Measurements from ENCODE around the gene ELOF1. TPM values are rescaled to one million over a fixed set of nuclear protein-coding genes. Genes with fewer than 3 reads are reported as not detected.
"Not testable (repeated sequence)": the region's sequence is repeated elsewhere in the genome, so short reads cannot be mapped to it uniquely, and the experiment has no call there.

ELOF1 gene
- polyA plus RNA-seq, 3 donors, result 48.5 to 95.5 (median 77.5) TPM

DNA sequence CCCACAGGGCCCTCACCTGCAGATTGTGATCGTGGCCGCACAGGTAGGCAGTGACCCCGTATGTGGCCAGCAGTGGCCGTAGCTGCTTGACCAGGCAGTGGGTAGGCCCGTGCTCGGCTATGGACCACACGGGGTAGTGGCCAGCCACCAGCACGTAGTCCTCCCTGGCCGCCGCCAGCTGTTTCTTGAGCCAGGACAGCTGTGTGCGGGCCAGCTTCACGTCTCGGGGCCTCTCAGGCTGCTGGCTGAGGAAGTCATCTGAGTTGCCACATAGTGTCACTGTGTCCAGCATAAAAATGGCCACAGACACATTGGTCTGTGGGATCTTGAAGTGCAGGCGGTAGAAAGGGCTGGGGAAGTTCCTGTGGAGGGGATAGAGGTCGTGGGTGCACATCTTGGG is 17.2 kb upstream of the ELOF1 start:
- Mint-ChIP-seq H3K4me3 (no peak overlapping the region), H3K9me3 (peaks cover 0 to 10% (median 0%) of the 10 kb centered on the region in 7 donors), H3K27ac (peak overlapping the region in 6 of 7 donors; percentile 0 to 78 (median 48)), H3K36me3 (peaks cover 2 to 3% of the 10 kb centered on the region in 2 donors), H3K4me1 (peaks cover 51% of the 10 kb centered on the region), H3K27me3 (ENCODE audit: low read depth in 3 of 3) (peaks cover 3 to 16% (median 6%) of the 10 kb centered on the region in 3 donors)
- no peak overlapping the region for H3K9ac ChIP-seq (ENCODE audit: insufficient read depth, low read length, poor library complexity, severe bottlenecking)
- H2AFZ ChIP-seq (ENCODE audit: insufficient read depth, low read depth, low read length, poor library complexity, severe bottlenecking), result no peak overlapping the region
- DNase-seq, result peak; percentile 33 to 58 (median 43)
- H3K27ac ChIP-seq (ENCODE audit: low read depth in 1 of 2, low read length in 2 of 2), result peak overlapping the region in 1 of 2 donors; percentile 31
- peak overlapping the region in 1 of 3 experiments; percentile 3 for H3K4me3 ChIP-seq (replicated peaks in 1 of 3; ENCODE audit: low read depth in 2 of 3, low read length in 3 of 3)
- no peak overlapping the region for H3K4me2 ChIP-seq (replicated peaks; ENCODE audit: extremely low read depth, low read length, poor library complexity, severe bottlenecking)
- H3K79me2 ChIP-seq (ENCODE audit: insufficient read depth, low read length), result no peaks in the 10 kb centered on the region
- TF ChIP-seq, protein P1, sequence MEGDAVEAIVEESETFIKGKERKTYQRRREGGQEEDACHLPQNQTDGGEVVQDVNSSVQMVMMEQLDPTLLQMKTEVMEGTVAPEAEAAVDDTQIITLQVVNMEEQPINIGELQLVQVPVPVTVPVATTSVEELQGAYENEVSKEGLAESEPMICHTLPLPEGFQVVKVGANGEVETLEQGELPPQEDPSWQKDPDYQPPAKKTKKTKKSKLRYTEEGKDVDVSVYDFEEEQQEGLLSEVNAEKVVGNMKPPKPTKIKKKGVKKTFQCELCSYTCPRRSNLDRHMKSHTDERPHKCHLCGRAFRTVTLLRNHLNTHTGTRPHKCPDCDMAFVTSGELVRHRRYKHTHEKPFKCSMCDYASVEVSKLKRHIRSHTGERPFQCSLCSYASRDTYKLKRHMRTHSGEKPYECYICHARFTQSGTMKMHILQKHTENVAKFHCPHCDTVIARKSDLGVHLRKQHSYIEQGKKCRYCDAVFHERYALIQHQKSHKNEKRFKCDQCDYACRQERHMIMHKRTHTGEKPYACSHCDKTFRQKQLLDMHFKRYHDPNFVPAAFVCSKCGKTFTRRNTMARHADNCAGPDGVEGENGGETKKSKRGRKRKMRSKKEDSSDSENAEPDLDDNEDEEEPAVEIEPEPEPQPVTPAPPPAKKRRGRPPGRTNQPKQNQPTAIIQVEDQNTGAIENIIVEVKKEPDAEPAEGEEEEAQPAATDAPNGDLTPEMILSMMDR (IDR thresholded peaks at IDR 0.05), result no peak
- H4K20me1 ChIP-seq (ENCODE audit: insufficient read depth, low read length), result no peaks in the 10 kb centered on the region
- no peaks in the 10 kb centered on the region for H3K36me3 ChIP-seq (replicated peaks in 1 of 2; ENCODE audit: control insufficient read depth in 1 of 2, insufficient read depth in 2 of 2, low read length in 2 of 2)
- peaks cover 47 to 54% of the 10 kb centered on the region in 2 donors for H3K4me1 ChIP-seq (ENCODE audit: control insufficient read depth in 1 of 2, insufficient read depth in 2 of 2, low read length in 2 of 2)
- intact Hi-C loops (cut with micrococcal nuclease), result no loop called here
- no peaks in the 10 kb centered on the region for H3K9me3 ChIP-seq (replicated peaks in 1 of 2; ENCODE audit: control insufficient read depth in 1 of 2, insufficient read depth in 1 of 2, low read length in 2 of 2)
- H3K27me3 ChIP-seq (ENCODE audit: control insufficient read depth in 2 of 2, insufficient read depth in 2 of 2, low read length in 2 of 2), result no peaks in the 10 kb centered on the region
- 64% methylated on average over 15 of the region's 15 CpGs for WGBS (ENCODE audit: insufficient coverage)

DNA sequence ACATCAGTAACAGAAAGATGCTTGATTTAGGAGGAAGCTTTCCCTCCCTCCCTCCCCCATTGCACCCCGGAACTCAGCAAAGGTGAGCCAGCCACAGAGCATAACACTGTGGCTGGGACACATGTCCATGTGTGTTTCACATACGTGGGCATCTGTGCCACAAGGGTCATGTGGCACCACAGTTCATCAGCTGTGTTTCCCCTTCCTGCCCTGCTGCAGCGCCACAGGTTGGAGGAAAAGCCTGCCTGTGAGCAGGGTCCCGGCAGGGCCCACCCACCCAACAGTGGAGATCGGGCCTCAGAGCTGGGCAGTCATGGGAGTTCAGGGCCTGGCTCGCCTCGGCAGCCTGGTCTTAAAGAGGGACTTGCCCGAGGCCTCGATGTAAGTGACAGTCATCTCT is 15.7 kb upstream of the ELOF1 start:
- H3K27ac ChIP-seq (ENCODE audit: low read depth in 1 of 2, low read length in 2 of 2), result no peak overlapping the region
- WGBS (ENCODE audit: insufficient coverage), result 59% methylated on average over 8 of the region's 9 CpGs
- no peak overlapping the region for H3K9ac ChIP-seq (ENCODE audit: insufficient read depth, low read length, poor library complexity, severe bottlenecking)
- H3K36me3 Mint-ChIP-seq, result peaks cover 2 to 3% of the 10 kb centered on the region in 2 donors
- peaks cover 3 to 16% (median 4%) of the 10 kb centered on the region in 3 donors for H3K27me3 Mint-ChIP-seq (ENCODE audit: low read depth in 3 of 3)
- H3K4me1 ChIP-seq (ENCODE audit: control insufficient read depth in 1 of 2, insufficient read depth in 2 of 2, low read length in 2 of 2), result peaks cover 36 to 48% of the 10 kb centered on the region in 2 donors
- H2AFZ ChIP-seq (ENCODE audit: insufficient read depth, low read depth, low read length, poor library complexity, severe bottlenecking), result no peak overlapping the region
- H3K27me3 ChIP-seq (ENCODE audit: control insufficient read depth in 2 of 2, insufficient read depth in 2 of 2, low read length in 2 of 2), result no peaks in the 10 kb centered on the region
- no peak for DNase-seq
- H3K4me1 Mint-ChIP-seq, result peaks cover 48% of the 10 kb centered on the region
- H3K9me3 ChIP-seq (replicated peaks in 1 of 2; ENCODE audit: control insufficient read depth in 1 of 2, insufficient read depth in 1 of 2, low read length in 2 of 2), result no peaks in the 10 kb centered on the region
- no peak overlapping the region for H3K4me2 ChIP-seq (replicated peaks; ENCODE audit: extremely low read depth, low read length, poor library complexity, severe bottlenecking)
- TF ChIP-seq, protein P1 (IDR thresholded peaks at IDR 0.05), result no peak
- intact Hi-C loops (cut with micrococcal nuclease), result no loop called here
- H4K20me1 ChIP-seq (ENCODE audit: insufficient read depth, low read length), result no peaks in the 10 kb centered on the region
- H3K27ac Mint-ChIP-seq, result peak overlapping the region in 1 of 7 donors; percentile 67
- H3K36me3 ChIP-seq (replicated peaks in 1 of 2; ENCODE audit: control insufficient read depth in 1 of 2, insufficient read depth in 2 of 2, low read length in 2 of 2), result no peaks in the 10 kb centered on the region
- no peaks in the 10 kb centered on the region for H3K79me2 ChIP-seq (ENCODE audit: insufficient read depth, low read length)
- H3K4me3 ChIP-seq (replicated peaks in 1 of 3; ENCODE audit: low read depth in 2 of 3, low read length in 3 of 3), result no peak overlapping the region
- H3K9me3 Mint-ChIP-seq, result peaks cover 0 to 10% (median 0%) of the 10 kb centered on the region in 7 donors
- no peak overlapping the region for H3K4me3 Mint-ChIP-seq

DNA sequence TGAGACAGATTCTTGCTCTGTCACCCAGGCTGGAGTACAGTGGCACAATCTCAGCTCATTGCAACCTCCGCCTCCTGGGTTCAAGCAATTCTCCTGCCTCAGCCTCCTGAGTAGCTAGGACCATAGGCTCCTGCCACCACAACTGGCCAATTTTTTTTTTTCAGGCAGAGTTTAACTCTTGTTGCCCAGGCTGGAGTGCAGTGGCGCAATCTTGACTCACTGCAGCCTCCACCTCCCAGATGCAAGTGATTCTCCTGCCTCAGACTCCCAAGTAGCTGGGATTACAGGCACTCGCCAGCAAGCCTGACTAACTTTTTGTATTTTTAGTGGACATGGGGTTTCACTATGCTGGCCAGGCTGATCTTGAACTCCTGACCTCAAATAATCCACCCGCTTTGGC is 14.7 kb upstream of the ELOF1 start:
- H3K79me2 ChIP-seq (ENCODE audit: insufficient read depth, low read length); H4K20me1 ChIP-seq (ENCODE audit: insufficient read depth, low read length); intact Hi-C loops (cut with micrococcal nuclease); H3K27ac ChIP-seq (ENCODE audit: low read depth in 1 of 2, low read length in 2 of 2); H3K4me3 ChIP-seq (replicated peaks in 1 of 3; ENCODE audit: low read depth in 2 of 3, low read length in 3 of 3); H3K9ac ChIP-seq (ENCODE audit: insufficient read depth, low read length, poor library complexity, severe bottlenecking); H3K4me3 Mint-ChIP-seq; H2AFZ ChIP-seq (ENCODE audit: insufficient read depth, low read depth, low read length, poor library complexity, severe bottlenecking); DNase-seq; H3K4me2 ChIP-seq (replicated peaks; ENCODE audit: extremely low read depth, low read length, poor library complexity, severe bottlenecking); H3K9me3 ChIP-seq (replicated peaks in 1 of 2; ENCODE audit: control insufficient read depth in 1 of 2, insufficient read depth in 1 of 2, low read length in 2 of 2); H3K36me3 Mint-ChIP-seq; H3K27ac Mint-ChIP-seq; H3K9me3 Mint-ChIP-seq; H3K36me3 ChIP-seq (replicated peaks in 1 of 2; ENCODE audit: control insufficient read depth in 1 of 2, insufficient read depth in 2 of 2, low read length in 2 of 2); H3K27me3 ChIP-seq (ENCODE audit: control insufficient read depth in 2 of 2, insufficient read depth in 2 of 2, low read length in 2 of 2): not testable (repeated sequence)
- WGBS (ENCODE audit: insufficient coverage), result 50% methylated on average over 1 of the region's 4 CpGs
- Mint-ChIP-seq H3K27me3 (ENCODE audit: low read depth in 3 of 3) (peaks cover 3 to 11% (median 4%) of the 10 kb centered on the region in 3 donors), H3K4me1 (peaks cover 49% of the 10 kb centered on the region)
- H3K4me1 ChIP-seq (ENCODE audit: control insufficient read depth in 1 of 2, insufficient read depth in 2 of 2, low read length in 2 of 2), result peaks cover 29 to 43% of the 10 kb centered on the region in 2 donors

All from CD14-positive monocyte (primary cell).